Loucy (cell line): ENCODE measurements around the gene NMRAL1.

Experiments
- H2AFZ ChIP-seq: fragments of 200-600 bp; sonication (generic); 2 replicates; pipeline ENCODE4 v1.6.0; 2016; ENCODE audit warnings: antibody characterized with exemption, mild to moderate bottlenecking, low read length, moderate library complexity
- H3F3A ChIP-seq: fragments of 200-600 bp; 2 replicates; pipeline ENCODE4 v1.6.0; 2016; ENCODE audit warnings: antibody characterized with exemption, low read depth, mild to moderate bottlenecking
- H3K27me3 ChIP-seq: fragments of 200-600 bp; sonication (generic); 2 replicates; pipeline ENCODE4 v1.6.1; 2014; ENCODE audit warnings: low read length, mild to moderate bottlenecking; ENCODE audit not compliant: insufficient read depth, poor library complexity, severe bottlenecking
- H3K36me3 ChIP-seq: fragments of 200-600 bp; sonication (generic); 2 replicates; pipeline ENCODE4 v1.6.1; 2016; ENCODE audit warnings: low read length; ENCODE audit not compliant: insufficient read depth
- H3K4me1 ChIP-seq: fragments of 200-600 bp; sonication (generic); 2 replicates; pipeline ENCODE4 v1.5.1; 2014; ENCODE audit warnings: low read length, mild to moderate bottlenecking; ENCODE audit not compliant: insufficient read depth, poor library complexity, severe bottlenecking
- H3K4me2 ChIP-seq: fragments of 200-600 bp; sonication (generic); 2 replicates; pipeline ENCODE4 v1.6.0; 2014; ENCODE audit warnings: antibody characterized with exemption, low read length, low read depth, mild to moderate bottlenecking; ENCODE audit not compliant: poor library complexity, severe bottlenecking
- H3K4me3 ChIP-seq: fragments of 200-600 bp; sonication (generic); 2 replicates; pipeline ENCODE4 v1.5.1; 2014; ENCODE audit warnings: low read length, mild to moderate bottlenecking, mixed read lengths; ENCODE audit not compliant: poor library complexity, severe bottlenecking
- H3K79me2 ChIP-seq: fragments of 200-600 bp; sonication (generic); 2 replicates; pipeline ENCODE4 v1.6.1; 2014; ENCODE audit warnings: low read length; ENCODE audit not compliant: insufficient read depth
- H3K9ac ChIP-seq: fragments of 200-600 bp; sonication (generic); 2 replicates; pipeline ENCODE4 v1.6.0; 2014; ENCODE audit warnings: mild to moderate bottlenecking, low read depth, low read length, moderate library complexity; ENCODE audit not compliant: poor library complexity, severe bottlenecking
- H3K9me2 ChIP-seq: fragments of 200-600 bp; sonication (generic); replicated peaks from 2 replicates; pipeline ENCODE4 v1.6.1; 2016; ENCODE audit warnings: low read depth, low read length, mixed read lengths
- H3K9me3 ChIP-seq: fragments of 200-600 bp; sonication (generic); 2 replicates; pipeline ENCODE4 v1.6.1; 2014; ENCODE audit warnings: mild to moderate bottlenecking, antibody characterized with exemption, low read length, low read depth; ENCODE audit not compliant: insufficient read depth
- H4K20me1 ChIP-seq: fragments of 200-600 bp; sonication (generic); 2 replicates; pipeline ENCODE4 v1.6.0; 2014; ENCODE audit warnings: antibody characterized with exemption, low read length, mild to moderate bottlenecking; ENCODE audit not compliant: insufficient read depth, poor library complexity, severe bottlenecking
- CTCF ChIP-seq: fragments of 200-600 bp; sonication (generic); conservative IDR thresholded peaks from 2 replicates; pipeline ENCODE4 v1.5.1; 2014; ENCODE audit warnings: mild to moderate bottlenecking, antibody characterized with exemption, low read length
- EZH2phosphoT487 ChIP-seq: fragments of 200-600 bp; IDR thresholded peaks from 2 replicates; pipeline ENCODE4 v1.6.1; 2018; ENCODE audit warnings: antibody characterized with exemption, mild to moderate bottlenecking, moderate library complexity, borderline replicate concordance

Gene NMRAL1

GRCh38 chr16:4507588-4508345 lies 33.3 kb upstream of the NMRAL1 start:
- Histone ChIP-seq H3K9me2 (no peaks in the 10 kb centered on the region), H3K9me3 (no peaks in the 10 kb centered on the region), H3K27me3 (no peaks in the 10 kb centered on the region), H3F3A (no peaks in the 10 kb centered on the region), H3K79me2 (no peaks in the 10 kb centered on the region), H4K20me1 (no peaks in the 10 kb centered on the region), H2AFZ (no peak overlapping the region), H3K36me3 (peaks cover 27% of the 10 kb centered on the region; the same call in 1 of the 2 replicates), H3K4me3 (no peak overlapping the region), H3K9ac (no peak overlapping the region), H3K4me1 (no peaks in the 10 kb centered on the region), H3K4me2 (no peak overlapping the region)
- TF ChIP-seq EZH2phosphoT487 (no peak), CTCF (no peak)

GRCh38 chr16:4506450-4506849 lies 32.0 kb upstream of the NMRAL1 start:
- peak; percentile 61 for TF ChIP-seq CTCF
- no peak for TF ChIP-seq EZH2phosphoT487
- H3K9ac ChIP-seq, result no peak overlapping the region
- no peaks in the 10 kb centered on the region for H3K9me2 ChIP-seq
- no peaks in the 10 kb centered on the region; the same call in 1 of the 2 replicates for H3K79me2 ChIP-seq
- no peak overlapping the region for H3K4me2 ChIP-seq
- no peaks in the 10 kb centered on the region for H3K9me3 ChIP-seq
- peaks cover 27% of the 10 kb centered on the region; the same call in 1 of the 2 replicates for H3K36me3 ChIP-seq
- no peaks in the 10 kb centered on the region for H3K27me3 ChIP-seq
- H4K20me1 ChIP-seq, result no peaks in the 10 kb centered on the region
- H3K4me3 ChIP-seq, result no peak overlapping the region
- H2AFZ ChIP-seq, result no peak overlapping the region
- no peaks in the 10 kb centered on the region for H3K4me1 ChIP-seq
- no peaks in the 10 kb centered on the region for H3F3A ChIP-seq

GRCh38 chr16:4505356-4506147 lies 31.1 kb upstream of the NMRAL1 start:
- H2AFZ ChIP-seq, result no peak overlapping the region
- TF ChIP-seq EZH2phosphoT487, result no peak
- TF ChIP-seq CTCF, result no peak
- H3K9ac ChIP-seq, result no peak overlapping the region
- H3K9me3 ChIP-seq, result no peaks in the 10 kb centered on the region
- no peaks in the 10 kb centered on the region for H3F3A ChIP-seq
- peaks cover 22% of the 10 kb centered on the region; the same call in 1 of the 2 replicates for H3K36me3 ChIP-seq
- no peak overlapping the region for H3K4me2 ChIP-seq
- H3K27me3 ChIP-seq, result no peaks in the 10 kb centered on the region
- H3K4me3 ChIP-seq, result no peak overlapping the region
- H3K79me2 ChIP-seq, result peaks cover 5% of the 10 kb centered on the region; the same call in 1 of the 2 replicates
- H3K4me1 ChIP-seq, result no peaks in the 10 kb centered on the region
- H3K9me2 ChIP-seq, result no peaks in the 10 kb centered on the region
- no peaks in the 10 kb centered on the region for H4K20me1 ChIP-seq
